Measurements from ENCODE around the gene MXRA7. TPM values are rescaled to one million over a fixed set of nuclear protein-coding genes. Genes with fewer than 3 reads are reported as not detected.
"Not testable (repeated sequence)": the region's sequence is repeated elsewhere in the genome, so short reads cannot be mapped to it uniquely, and the experiment has no call there.

Gene MXRA7
- total RNA-seq, 2 donors from 2014 or later, result 241 to 341 TPM

GRCh38 chr17:76638263-76638662 is 72.5 kb downstream of the MXRA7 start:
- DNase-seq (ENCODE audit: low spot score), result no peak
- ATAC-seq (ENCODE audit: insufficient number of reproducible peaks, low FRiP score, low read depth), result no peak
- no peak for TF ChIP-seq CTCF (IDR thresholded peaks at IDR 0.05)
- Histone ChIP-seq H3K36me3 (no peaks in the 10 kb centered on the region), H3K27me3 (replicated peaks; ENCODE audit: insufficient read depth) (no peaks in the 10 kb centered on the region), H3K4me3 (no peak overlapping the region), H3K4me1 (ENCODE audit: control insufficient read depth in 1 of 2, low read depth in 2 of 2) (no peaks in the 10 kb centered on the region), H3K9me3 (no peaks in the 10 kb centered on the region), H3K27ac (no peak overlapping the region)

GRCh38 chr17:76636486-76637206 is 74.1 kb downstream of the MXRA7 start:
- ATAC-seq (ENCODE audit: insufficient number of reproducible peaks, low FRiP score, low read depth); DNase-seq (ENCODE audit: low spot score); H3K9me3 ChIP-seq; H3K27ac ChIP-seq; H3K4me3 ChIP-seq; H3K36me3 ChIP-seq; H3K4me1 ChIP-seq (ENCODE audit: control insufficient read depth in 1 of 2, low read depth in 2 of 2); H3K27me3 ChIP-seq (replicated peaks; ENCODE audit: insufficient read depth): not testable (repeated sequence)

- H3K9me3 ChIP-seq, result no peaks in the 10 kb centered on the region
- no peak overlapping the region for H3K4me3 ChIP-seq
- H3K27ac ChIP-seq, result no peak overlapping the region
- no peaks in the 10 kb centered on the region for H3K36me3 ChIP-seq
- no peak for DNase-seq (ENCODE audit: low spot score)
- H3K27me3 ChIP-seq (replicated peaks; ENCODE audit: insufficient read depth), result no peaks in the 10 kb centered on the region
- no peak for TF ChIP-seq CTCF (IDR thresholded peaks at IDR 0.05)
- no peak for ATAC-seq (ENCODE audit: insufficient number of reproducible peaks, low FRiP score, low read depth)
- no peaks in the 10 kb centered on the region for H3K4me1 ChIP-seq (ENCODE audit: control insufficient read depth in 1 of 2, low read depth in 2 of 2)
Observed at GRCh38 chr17:76635659-76636360, 75.0 kb downstream of the MXRA7 start.

GRCh38 chr17:76635039-76635438 is 75.7 kb downstream of the MXRA7 start:
- Histone ChIP-seq H3K9me3 (no peaks in the 10 kb centered on the region), H3K36me3 (no peaks in the 10 kb centered on the region), H3K4me3 (no peak overlapping the region), H3K27ac (no peak overlapping the region), H3K4me1 (ENCODE audit: control insufficient read depth in 1 of 2, low read depth in 2 of 2) (no peaks in the 10 kb centered on the region), H3K27me3 (replicated peaks; ENCODE audit: insufficient read depth) (no peaks in the 10 kb centered on the region)
- TF ChIP-seq CTCF (IDR thresholded peaks at IDR 0.05), result no peak
- no peak for DNase-seq (ENCODE audit: low spot score)
- no peak for ATAC-seq (ENCODE audit: insufficient number of reproducible peaks, low FRiP score, low read depth)

GRCh38 chr17:76633628-76634328 is 77.0 kb downstream of the MXRA7 start:
- Histone ChIP-seq H3K4me1 (ENCODE audit: control insufficient read depth in 1 of 2, low read depth in 2 of 2) (no peaks in the 10 kb centered on the region), H3K9me3 (no peaks in the 10 kb centered on the region), H3K4me3 (no peak overlapping the region), H3K27me3 (replicated peaks; ENCODE audit: insufficient read depth) (no peaks in the 10 kb centered on the region), H3K36me3 (no peaks in the 10 kb centered on the region), H3K27ac (no peak overlapping the region)
- DNase-seq (ENCODE audit: low spot score), result no peak
- TF ChIP-seq CTCF (IDR thresholded peaks at IDR 0.05), result no peak
- ATAC-seq (ENCODE audit: insufficient number of reproducible peaks, low FRiP score, low read depth), result no peak

Measured in thoracic aorta (tissue), 2 donors.